Peyer's patch (tissue), 4 donors: ENCODE measurements around the gene PLD1. TPM values are rescaled to one million over a fixed set of nuclear protein-coding genes. Genes with fewer than 3 reads are reported as not detected.

Source experiments
- DNase-seq, 3 donors: peaks; one replicate each; pipeline ENCODE4 v3.0.0-alpha.2; 2017 to 2019
- H3K27ac ChIP-seq, 4 donors: fragments of 200-600 bp; sonication (generic); one replicate each; pipeline ENCODE4 v1.5.1; 2016 to 2019
- H3K27me3 ChIP-seq, 2 donors: fragments of 200-600 bp; sonication (generic); one replicate each; pipeline ENCODE4 v1.5.1; 2019
- H3K36me3 ChIP-seq, 3 donors: fragments of 200-600 bp; sonication (generic); one replicate each; pipeline ENCODE4 v1.5.1; 2016 to 2019
- H3K4me1 ChIP-seq, 4 donors: fragments of 200-600 bp; sonication (generic); one replicate each; pipeline ENCODE4 v1.5.1; 2016 to 2019
- H3K4me3 ChIP-seq, 4 donors: fragments of 200-600 bp; sonication (generic); 1 replicate in 3 of 4; 2 replicates in 1 of 4; pipeline ENCODE4 v1.5.1; 2016 to 2019; ENCODE audit warnings: mild to moderate bottlenecking in 1 of 4
- H3K9me3 ChIP-seq, 4 donors: fragments of 200-600 bp; sonication (generic); one replicate each; pipeline ENCODE4 v1.5.1; 2016 to 2019; ENCODE audit warnings: mild to moderate bottlenecking in 1 of 4
- POLR2A ChIP-seq, 2 donors: fragments of 450-650 bp; IDR thresholded peaks; one replicate each; pipeline ENCODE4 v1.5.1; 2017; ENCODE audit warnings: antibody characterized with exemption in 2 of 2, mild to moderate bottlenecking in 2 of 2, moderate library complexity in 2 of 2
- total RNA-seq, 4 donors: library from RNA; depleted of rRNA; stranded (reverse); fragments of >200 nt; gene quantifications; one replicate each; pipeline ENCODE4 v1.1.0, GENCODE V29; 2016
- TF ChIP-seq, protein P1 (sequence below), 6 experiments: fragments of 450-650 bp in 4 of 6; fragments of 200-600 bp in 2 of 6; sonication (generic) in 1 of 6; IDR thresholded peaks; one replicate each; pipeline ENCODE4 v1.5.1; 2017 to 2019; ENCODE audit warnings: antibody characterized with exemption in 6 of 6, mild to moderate bottlenecking in 3 of 6, moderate library complexity in 1 of 6

Gene PLD1
- total RNA-seq, 4 donors from 2014 or later = 120 to 218 (median 187) TPM

DNA sequence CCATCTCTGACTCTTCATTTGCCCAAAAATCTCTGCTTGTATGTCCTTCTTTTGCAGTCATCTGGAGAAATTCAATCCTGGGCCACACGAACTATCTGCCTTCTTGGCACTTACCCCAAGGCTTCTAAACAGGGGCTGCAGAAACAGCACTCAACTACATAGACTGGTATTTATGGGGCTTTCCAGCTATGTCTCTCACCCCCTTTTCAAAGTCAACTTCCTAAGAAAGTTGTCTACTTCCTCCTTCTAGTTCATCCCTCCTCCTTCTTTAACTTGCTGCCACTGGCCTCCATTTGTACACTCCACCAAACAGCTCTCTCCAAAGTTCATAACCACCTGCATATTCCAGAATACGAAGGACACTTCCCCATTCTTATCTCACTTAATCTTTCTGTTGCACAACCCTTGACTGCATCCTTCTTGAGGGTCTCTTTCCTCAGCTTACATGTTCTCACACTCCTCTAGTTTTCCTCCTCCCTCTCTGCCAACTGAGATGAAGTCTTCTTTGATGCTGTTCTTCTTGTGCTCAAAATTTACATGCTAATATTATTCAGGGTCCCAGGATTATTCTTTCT, 55.2 kb downstream of the PLD1 start:
- H3K4me3 ChIP-seq = no peak overlapping the region
- DNase-seq = no peak
- no peak overlapping the region for H3K27ac ChIP-seq
- no peaks in the 10 kb centered on the region for H3K27me3 ChIP-seq
- peaks cover 0 to 44% (median 0%) of the 10 kb centered on the region in 4 donors for H3K4me1 ChIP-seq
- TF ChIP-seq, protein P1, sequence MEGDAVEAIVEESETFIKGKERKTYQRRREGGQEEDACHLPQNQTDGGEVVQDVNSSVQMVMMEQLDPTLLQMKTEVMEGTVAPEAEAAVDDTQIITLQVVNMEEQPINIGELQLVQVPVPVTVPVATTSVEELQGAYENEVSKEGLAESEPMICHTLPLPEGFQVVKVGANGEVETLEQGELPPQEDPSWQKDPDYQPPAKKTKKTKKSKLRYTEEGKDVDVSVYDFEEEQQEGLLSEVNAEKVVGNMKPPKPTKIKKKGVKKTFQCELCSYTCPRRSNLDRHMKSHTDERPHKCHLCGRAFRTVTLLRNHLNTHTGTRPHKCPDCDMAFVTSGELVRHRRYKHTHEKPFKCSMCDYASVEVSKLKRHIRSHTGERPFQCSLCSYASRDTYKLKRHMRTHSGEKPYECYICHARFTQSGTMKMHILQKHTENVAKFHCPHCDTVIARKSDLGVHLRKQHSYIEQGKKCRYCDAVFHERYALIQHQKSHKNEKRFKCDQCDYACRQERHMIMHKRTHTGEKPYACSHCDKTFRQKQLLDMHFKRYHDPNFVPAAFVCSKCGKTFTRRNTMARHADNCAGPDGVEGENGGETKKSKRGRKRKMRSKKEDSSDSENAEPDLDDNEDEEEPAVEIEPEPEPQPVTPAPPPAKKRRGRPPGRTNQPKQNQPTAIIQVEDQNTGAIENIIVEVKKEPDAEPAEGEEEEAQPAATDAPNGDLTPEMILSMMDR (IDR thresholded peaks at IDR 0.05) = no peak
- no peak for TF ChIP-seq POLR2A (IDR thresholded peaks at IDR 0.05)
- H3K36me3 ChIP-seq = no peaks in the 10 kb centered on the region
- H3K9me3 ChIP-seq = no peaks in the 10 kb centered on the region

DNA sequence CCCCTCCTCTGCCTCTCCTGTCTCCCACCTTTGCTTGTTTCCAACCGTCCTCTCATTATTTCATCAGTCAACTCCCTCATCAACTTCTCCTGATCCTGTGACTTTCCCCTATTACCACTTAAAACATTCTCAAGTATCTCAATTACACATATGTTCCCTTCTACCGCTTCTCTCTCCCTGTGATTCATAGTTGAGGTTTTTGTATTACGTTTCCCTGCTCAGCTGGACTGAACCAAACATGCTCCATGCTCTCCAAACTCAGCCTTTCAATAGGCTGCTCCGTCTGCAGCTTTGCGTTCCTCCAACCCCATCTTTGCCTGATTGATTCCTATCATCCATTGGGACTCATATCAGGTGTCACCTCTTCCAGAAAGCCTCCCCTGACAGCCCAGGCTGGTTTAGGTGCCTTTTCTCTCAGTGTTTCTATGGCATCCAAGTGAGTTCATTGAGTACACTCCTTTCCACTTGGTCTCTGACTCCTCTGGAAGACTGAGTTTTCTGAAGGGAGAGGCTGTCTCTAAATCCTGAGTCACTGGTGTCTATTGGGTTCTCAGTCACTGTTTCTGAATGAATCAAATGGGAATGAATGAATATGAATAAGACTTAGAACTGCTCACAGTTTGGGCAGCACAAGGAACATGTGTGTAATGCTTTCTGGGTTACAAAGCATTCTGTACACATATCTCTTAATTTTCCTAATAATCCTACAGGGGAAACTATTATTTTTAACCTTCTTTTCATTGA, 56.4 kb downstream of the PLD1 start:
- peak overlapping the region in 1 of 4 donors; percentile 56 for H3K27ac ChIP-seq
- no peaks in the 10 kb centered on the region for H3K27me3 ChIP-seq
- no peak overlapping the region for H3K4me3 ChIP-seq
- TF ChIP-seq, protein P1 (IDR thresholded peaks at IDR 0.05) = no peak
- no peak for TF ChIP-seq POLR2A (IDR thresholded peaks at IDR 0.05)
- no peak for DNase-seq
- no peaks in the 10 kb centered on the region for H3K9me3 ChIP-seq
- peaks cover 0 to 44% (median 0%) of the 10 kb centered on the region in 4 donors for H3K4me1 ChIP-seq
- no peaks in the 10 kb centered on the region for H3K36me3 ChIP-seq

DNA sequence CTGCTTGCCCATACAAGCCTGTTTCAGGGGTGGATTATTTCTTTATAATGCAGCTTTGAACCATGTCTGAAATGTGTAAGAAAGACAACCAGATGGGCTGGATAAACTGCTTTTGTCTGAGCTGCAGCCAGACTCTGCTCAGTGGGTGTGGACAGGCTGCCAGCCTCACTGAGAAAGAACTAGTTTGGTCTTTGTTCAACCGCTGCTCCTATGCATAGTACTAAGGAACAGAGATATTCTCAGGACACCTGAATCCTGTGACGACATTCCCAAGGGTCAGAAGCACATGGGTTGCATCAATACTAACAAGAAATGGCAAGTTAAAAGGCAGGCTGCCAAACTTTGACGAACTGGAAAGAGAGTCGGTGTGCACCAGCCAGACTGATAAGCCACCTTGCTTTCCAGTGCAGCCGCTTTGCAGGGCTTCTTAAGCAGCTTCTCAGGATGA, 57.2 kb downstream of the PLD1 start:
- Histone ChIP-seq H3K4me3 (no peak overlapping the region), H3K36me3 (no peaks in the 10 kb centered on the region), H3K4me1 (peaks cover 0 to 38% (median 1%) of the 10 kb centered on the region in 4 donors), H3K27ac (peak overlapping the region in 1 of 4 donors; percentile 56), H3K9me3 (no peaks in the 10 kb centered on the region), H3K27me3 (no peaks in the 10 kb centered on the region)
- DNase-seq = peak in 1 of 3 donors; percentile 52
- TF ChIP-seq, protein P1 (IDR thresholded peaks at IDR 0.05) = no peak
- TF ChIP-seq POLR2A (IDR thresholded peaks at IDR 0.05) = no peak

DNA sequence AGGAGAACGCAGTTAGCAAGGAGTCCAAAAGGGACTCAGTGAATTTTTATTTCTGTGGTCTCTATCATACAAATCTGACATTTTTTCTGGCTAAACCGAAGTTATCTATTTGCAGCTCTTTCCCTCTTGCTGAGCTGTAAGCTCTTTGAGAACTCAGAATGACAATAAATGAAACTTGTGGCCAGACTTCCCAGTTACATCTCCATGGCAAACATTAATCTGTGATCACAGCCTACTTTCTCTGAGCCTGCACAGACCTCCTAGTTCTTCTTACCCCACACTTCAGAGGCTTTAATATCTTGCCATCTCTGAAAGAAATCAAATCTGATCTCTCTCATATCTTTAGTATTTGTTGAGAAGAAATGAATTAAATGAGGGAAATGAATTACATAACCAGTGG, 58.0 kb downstream of the PLD1 start:
- no peaks in the 10 kb centered on the region for H3K36me3 ChIP-seq
- no peaks in the 10 kb centered on the region for H3K27me3 ChIP-seq
- no peak for DNase-seq
- no peak overlapping the region for H3K27ac ChIP-seq
- peaks cover 0 to 35% (median 2%) of the 10 kb centered on the region in 4 donors for H3K4me1 ChIP-seq
- H3K9me3 ChIP-seq = no peaks in the 10 kb centered on the region
- no peak for TF ChIP-seq POLR2A (IDR thresholded peaks at IDR 0.05)
- TF ChIP-seq, protein P1 (IDR thresholded peaks at IDR 0.05) = no peak
- H3K4me3 ChIP-seq = no peak overlapping the region

DNA sequence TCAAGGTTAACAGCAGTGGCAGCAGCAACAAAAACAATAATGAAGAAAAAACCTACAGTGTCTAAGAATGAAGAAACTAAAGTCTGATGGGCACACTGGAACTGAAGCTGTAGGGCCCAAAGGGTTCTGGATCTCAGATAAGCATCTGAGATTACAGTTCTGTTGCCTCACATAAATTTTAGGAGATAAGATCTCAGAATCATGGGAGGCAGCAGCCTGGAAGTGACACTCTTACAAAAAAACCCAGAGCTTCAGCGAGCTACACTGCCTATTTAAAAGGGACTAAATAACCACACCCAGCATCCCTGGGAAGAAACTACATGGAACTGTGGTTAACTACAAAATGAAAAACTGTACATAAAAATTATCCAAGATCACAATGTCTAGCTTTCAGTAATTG, 61.2 kb downstream of the PLD1 start:
- H3K27me3 ChIP-seq = no peaks in the 10 kb centered on the region

More for the DNA sequence above, 61.2 kb downstream of the PLD1 start:
- no peak for DNase-seq
- Histone ChIP-seq H3K4me3 (no peak overlapping the region), H3K36me3 (no peaks in the 10 kb centered on the region), H3K27ac (no peak overlapping the region), H3K9me3 (no peaks in the 10 kb centered on the region), H3K4me1 (peaks cover 0 to 34% (median 2%) of the 10 kb centered on the region in 4 donors)
- TF ChIP-seq, protein P1 (IDR thresholded peaks at IDR 0.05) = no peak
- no peak for TF ChIP-seq POLR2A (IDR thresholded peaks at IDR 0.05)
